Dendritic cell treated with granulocyte-macrophage colony-stimulating factor and Interleukin-4, amounts not matched to agents 40 ng/mL and 50 ng/mL, for 4 days (primary cell): Measurements from ENCODE around the gene PLCG1.
"Not testable (repeated sequence)": the region's sequence is repeated elsewhere in the genome, so short reads cannot be mapped to it uniquely, and the experiment has no call there.

Experiments
- H3K27ac Mint-ChIP-seq: one replicate; pipeline ENCODE4 v1.8.0; 2022; ENCODE audit warnings: mild to moderate bottlenecking, mixed read lengths
- H3K27me3 Mint-ChIP-seq: one replicate; pipeline ENCODE4 v1.8.0; 2022; ENCODE audit warnings: mild to moderate bottlenecking, mixed read lengths
- H3K36me3 Mint-ChIP-seq: one replicate; pipeline ENCODE4 v1.8.0; 2022; ENCODE audit warnings: low read depth, mixed read lengths
- H3K4me1 Mint-ChIP-seq: one replicate; pipeline ENCODE4 v1.8.0; 2022; ENCODE audit warnings: low read depth, mixed read lengths
- H3K4me3 Mint-ChIP-seq: one replicate; pipeline ENCODE4 v1.8.0; 2022; ENCODE audit warnings: mild to moderate bottlenecking, moderate library complexity, mixed read lengths
- H3K9me3 Mint-ChIP-seq: one replicate; pipeline ENCODE4 v1.8.0; 2022; ENCODE audit warnings: mixed read lengths
- intact Hi-C: fragments of 100-400 bp; cut with micrococcal nuclease; formaldehyde crosslinking; loops from one replicate; pipeline ENCODE4 v1.15.0; 2022

PLCG1 gene

GRCh38 chr20:41116282-41116956 lies 20.9 kb upstream of the PLCG1 start:
- Mint-ChIP-seq H3K36me3 (peaks cover 97% of the 10 kb centered on the region), H3K27ac (no peak overlapping the region), H3K4me3 (no peak overlapping the region), H3K9me3 (no peaks in the 10 kb centered on the region), H3K27me3 (no peaks in the 10 kb centered on the region), H3K4me1 (peaks cover 7% of the 10 kb centered on the region)
- intact Hi-C loops: no loop called here

GRCh38 chr20:41118159-41118558 lies 19.2 kb upstream of the PLCG1 start:
- H3K36me3 Mint-ChIP-seq: peaks cover 97% of the 10 kb centered on the region
- H3K9me3 Mint-ChIP-seq, H3K4me1 Mint-ChIP-seq, H3K27ac Mint-ChIP-seq, H3K4me3 Mint-ChIP-seq, intact Hi-C loops, H3K27me3 Mint-ChIP-seq: not testable (repeated sequence)

DNA sequence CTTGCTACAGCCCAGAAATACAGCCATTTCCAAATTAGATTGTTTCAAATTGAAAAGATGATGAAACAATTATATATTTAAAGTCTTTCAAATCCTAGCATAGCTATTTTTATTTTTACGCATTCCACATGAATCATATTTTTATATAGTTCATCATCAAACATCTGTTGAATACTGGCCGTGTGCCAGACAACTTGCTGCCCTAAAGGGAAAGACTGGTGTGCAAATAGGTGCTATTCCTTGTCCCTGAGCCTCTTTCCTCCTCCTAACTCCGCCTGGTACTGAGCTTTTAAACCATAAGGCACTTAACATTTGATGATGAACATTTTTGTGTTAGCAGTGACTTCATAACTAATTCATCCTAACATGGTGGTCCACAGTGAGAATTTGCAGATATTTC lies 18.7 kb upstream of the PLCG1 start:
- Mint-ChIP-seq H3K9me3 (no peaks in the 10 kb centered on the region), H3K36me3 (peaks cover 97% of the 10 kb centered on the region), H3K4me1 (no peaks in the 10 kb centered on the region), H3K27me3 (no peaks in the 10 kb centered on the region), H3K4me3 (no peak overlapping the region), H3K27ac (no peak overlapping the region)
- intact Hi-C loops: no loop called here

DNA sequence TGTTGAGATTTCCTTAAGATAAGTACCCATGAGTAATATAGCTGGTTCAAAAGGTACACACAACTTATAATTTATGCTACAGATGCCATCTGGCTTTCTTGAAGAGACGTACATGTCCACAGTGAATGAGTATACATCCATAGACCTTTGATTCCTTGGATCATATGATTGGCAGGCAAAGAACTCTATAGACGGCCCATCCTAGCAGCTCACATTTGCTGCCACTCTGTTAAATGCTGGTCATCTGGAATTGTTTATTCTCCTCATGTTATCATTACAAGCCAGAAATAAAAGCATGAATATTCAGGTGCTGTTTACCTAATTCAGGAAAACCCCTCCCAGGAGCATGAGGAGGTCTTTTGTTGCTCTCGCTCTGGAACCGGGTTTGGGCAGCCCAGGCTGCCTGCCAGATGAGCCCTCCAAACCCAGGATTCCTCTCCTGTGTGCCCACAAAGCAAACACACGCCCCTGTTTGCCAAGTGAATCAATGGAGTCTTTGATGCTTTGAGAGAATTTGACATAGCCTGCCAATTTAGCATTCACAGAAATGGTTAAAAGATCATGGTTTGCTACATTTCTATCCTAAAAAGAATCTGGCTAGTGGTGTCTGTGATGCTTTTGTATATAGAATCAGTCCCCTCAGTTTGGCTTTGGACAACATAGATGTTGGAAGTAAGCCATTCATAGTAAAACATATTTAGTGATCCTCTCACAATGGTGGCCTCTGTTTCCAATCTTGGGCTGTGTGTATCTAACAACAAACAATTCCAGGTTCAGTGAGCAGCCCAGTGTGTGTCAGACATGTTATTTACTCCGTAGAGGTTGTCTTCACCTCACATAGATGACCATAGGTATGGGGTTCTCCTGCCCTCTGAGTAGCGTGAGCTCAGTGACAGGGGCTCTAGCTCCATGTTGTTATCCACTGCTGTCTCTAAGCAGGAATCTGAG lies 17.5 kb upstream of the PLCG1 start:
- no peak overlapping the region for H3K4me3 Mint-ChIP-seq

GRCh38 chr20:41121399-41121798 lies 15.9 kb upstream of the PLCG1 start:
- Mint-ChIP-seq H3K27me3 (no peaks in the 10 kb centered on the region), H3K4me3 (no peak overlapping the region), H3K9me3 (no peaks in the 10 kb centered on the region), H3K36me3 (peaks cover 97% of the 10 kb centered on the region), H3K27ac (no peak overlapping the region), H3K4me1 (no peaks in the 10 kb centered on the region)
- intact Hi-C loops: no loop called here

More for the DNA sequence above, 17.5 kb upstream of the PLCG1 start:
- Mint-ChIP-seq H3K27ac (no peak overlapping the region), H3K9me3 (no peaks in the 10 kb centered on the region), H3K36me3 (peaks cover 97% of the 10 kb centered on the region), H3K27me3 (no peaks in the 10 kb centered on the region), H3K4me1 (no peaks in the 10 kb centered on the region)
- intact Hi-C loops: no loop called here

GRCh38 chr20:41123631-41124030 lies 13.7 kb upstream of the PLCG1 start:
- intact Hi-C loops: no loop called here
- H3K4me1 Mint-ChIP-seq: no peaks in the 10 kb centered on the region
- peaks cover 88% of the 10 kb centered on the region for H3K36me3 Mint-ChIP-seq
- no peak overlapping the region for H3K27ac Mint-ChIP-seq
- H3K27me3 Mint-ChIP-seq: no peaks in the 10 kb centered on the region
- H3K9me3 Mint-ChIP-seq: no peaks in the 10 kb centered on the region
- H3K4me3 Mint-ChIP-seq: no peak overlapping the region

- H3K9me3 Mint-ChIP-seq: no peaks in the 10 kb centered on the region
- peaks cover 81% of the 10 kb centered on the region for H3K36me3 Mint-ChIP-seq
- H3K4me1 Mint-ChIP-seq: no peaks in the 10 kb centered on the region
- no peak overlapping the region for H3K4me3 Mint-ChIP-seq
- intact Hi-C loops: no loop called here
- H3K27ac Mint-ChIP-seq: no peak overlapping the region
- no peaks in the 10 kb centered on the region for H3K27me3 Mint-ChIP-seq
Observed at GRCh38 chr20:41124451-41125094, 12.8 kb upstream of the PLCG1 start.

DNA sequence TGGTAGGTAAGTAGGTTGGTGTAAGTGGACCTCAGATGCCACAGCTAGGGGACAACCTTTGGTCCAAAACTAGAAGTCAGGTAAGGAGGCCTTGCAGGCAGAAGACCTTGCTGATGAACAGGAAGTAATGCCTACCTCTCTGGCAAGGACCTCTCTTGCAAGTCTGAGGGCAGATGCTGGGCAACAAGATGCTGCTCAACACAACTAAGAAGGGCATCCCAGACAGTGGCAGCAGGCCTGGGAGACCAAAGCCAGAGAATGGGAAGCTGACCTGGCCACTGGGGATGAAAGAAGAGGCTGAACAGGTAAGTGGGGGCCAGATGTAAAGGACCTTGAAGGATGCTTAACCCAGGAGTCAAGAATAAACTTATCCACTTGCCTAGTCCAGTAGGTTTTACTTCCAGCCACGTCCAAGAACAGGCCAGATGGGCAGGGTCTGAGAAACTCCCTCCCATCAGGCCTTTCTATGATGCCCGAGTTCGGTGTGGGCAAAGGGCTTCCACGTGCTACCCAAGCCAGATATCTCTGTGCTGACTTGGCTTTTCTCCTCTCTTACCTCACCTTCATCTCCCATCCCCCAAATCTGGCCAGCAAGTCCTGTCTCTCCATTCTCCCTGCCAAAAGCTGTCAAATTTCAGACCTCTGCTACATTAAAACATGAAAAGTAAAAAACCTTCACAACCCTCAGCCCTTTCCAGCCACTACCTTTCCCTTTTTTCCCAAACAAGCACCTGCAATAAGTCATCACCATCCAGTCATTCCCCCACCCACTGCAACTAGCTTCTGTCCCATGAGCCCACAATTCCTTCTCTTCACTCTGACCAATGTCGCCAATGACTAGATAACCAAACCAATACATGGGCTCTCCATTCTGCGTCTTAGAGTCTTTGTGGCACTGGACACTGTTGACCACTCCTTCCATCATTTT lies 11.5 kb upstream of the PLCG1 start:
- Mint-ChIP-seq H3K9me3 (no peaks in the 10 kb centered on the region), H3K27ac (no peak overlapping the region), H3K4me1 (no peaks in the 10 kb centered on the region), H3K4me3 (no peak overlapping the region), H3K27me3 (no peaks in the 10 kb centered on the region), H3K36me3 (peaks cover 69% of the 10 kb centered on the region)
- intact Hi-C loops: no loop called here

DNA sequence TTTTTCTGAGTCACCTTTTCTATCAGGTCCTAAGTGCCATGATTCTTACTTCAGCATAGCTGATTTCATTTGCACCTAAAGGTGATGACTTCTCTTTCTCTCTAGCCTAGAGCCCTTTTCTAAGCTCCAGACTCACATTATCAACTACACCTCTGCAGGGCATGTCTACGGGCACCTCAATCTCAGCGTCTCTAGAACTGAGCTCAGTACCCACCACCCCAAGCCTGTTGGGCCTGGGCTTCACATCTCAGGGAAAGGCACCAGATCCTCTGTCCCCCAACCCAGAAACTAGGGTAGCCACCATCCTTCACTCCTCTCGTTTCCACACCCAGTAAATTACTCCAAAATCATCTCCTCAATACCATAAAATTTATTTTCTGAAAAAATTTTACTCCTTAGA lies 10.6 kb upstream of the PLCG1 start:
- H3K9me3 Mint-ChIP-seq: no peaks in the 10 kb centered on the region
- H3K27ac Mint-ChIP-seq: peak overlapping the region; percentile 30
- intact Hi-C loops: no loop called here
- H3K4me3 Mint-ChIP-seq: no peak overlapping the region
- peaks cover 60% of the 10 kb centered on the region for H3K36me3 Mint-ChIP-seq
- no peaks in the 10 kb centered on the region for H3K4me1 Mint-ChIP-seq
- H3K27me3 Mint-ChIP-seq: no peaks in the 10 kb centered on the region

DNA sequence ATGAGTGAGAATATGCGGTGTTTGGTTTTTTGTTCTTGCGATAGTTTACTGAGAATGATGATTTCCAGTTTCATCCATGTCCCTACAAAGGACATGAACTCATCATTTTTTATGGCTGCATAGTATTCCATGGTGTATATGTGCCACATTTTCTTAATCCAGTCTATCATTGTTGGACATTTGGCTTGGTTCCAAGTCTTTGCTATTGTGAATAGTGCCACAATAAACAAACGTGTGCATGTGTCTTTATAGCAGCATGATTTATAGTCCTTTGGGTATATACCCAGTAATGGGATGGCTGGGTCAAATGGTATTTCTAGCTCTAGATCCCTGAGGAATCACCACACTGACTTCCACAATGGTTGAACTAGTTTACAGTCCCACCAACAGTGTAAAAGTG lies 9.0 kb upstream of the PLCG1 start:
- H3K9me3 Mint-ChIP-seq, H3K4me3 Mint-ChIP-seq, H3K27me3 Mint-ChIP-seq, intact Hi-C loops, H3K4me1 Mint-ChIP-seq, H3K27ac Mint-ChIP-seq: not testable (repeated sequence)
- peaks cover 44% of the 10 kb centered on the region for H3K36me3 Mint-ChIP-seq

- Mint-ChIP-seq H3K4me3 (no peak overlapping the region), H3K9me3 (no peaks in the 10 kb centered on the region), H3K27ac (no peak overlapping the region), H3K27me3 (peaks cover 34% of the 10 kb centered on the region), H3K36me3 (peaks cover 10% of the 10 kb centered on the region), H3K4me1 (peaks cover 23% of the 10 kb centered on the region)
- intact Hi-C loops: no loop called here
Observed at GRCh38 chr20:41131594-41132387, 5.6 kb upstream of the PLCG1 start.

DNA sequence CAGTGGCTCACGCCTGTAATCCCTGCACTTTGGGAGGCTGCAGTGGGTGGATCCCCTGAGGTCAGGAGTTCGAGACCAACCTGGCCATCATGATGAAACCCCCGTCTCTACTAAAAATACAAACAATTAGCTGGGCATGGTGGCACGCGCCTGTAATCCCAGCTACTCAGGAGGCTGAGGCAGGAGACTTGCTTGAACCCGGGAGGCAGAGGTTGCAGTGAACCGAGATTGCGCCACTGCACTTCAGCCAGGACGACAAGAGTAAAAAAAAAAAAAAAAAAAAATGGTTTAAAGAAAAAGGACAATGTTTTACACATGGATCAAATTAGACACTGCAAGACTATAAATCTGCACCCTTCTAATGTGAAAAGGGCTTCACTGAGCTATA lies 5.0 kb upstream of the PLCG1 start:
- Mint-ChIP-seq H3K4me1 (peaks cover 23% of the 10 kb centered on the region), H3K27me3 (peaks cover 34% of the 10 kb centered on the region)
- H3K9me3 Mint-ChIP-seq, intact Hi-C loops, H3K27ac Mint-ChIP-seq, H3K4me3 Mint-ChIP-seq, H3K36me3 Mint-ChIP-seq: not testable (repeated sequence)
